Stomach (tissue), 4 donors: Measurements from ENCODE around the gene HEATR3.

Experiments
- CTCF ChIP-seq, 7 experiments: fragments of 450-650 bp in 4 of 7; fragments of 200-600 bp in 3 of 7; sonication (generic) in 3 of 7; IDR thresholded peaks; one replicate each; pipeline ENCODE4 v1.5.1; 2016 to 2019; ENCODE audit warnings: antibody characterized with exemption in 7 of 7, control low read depth in 2 of 7, mild to moderate bottlenecking in 1 of 7
- POLR2A ChIP-seq, 4 donors: fragments of 450-650 bp; IDR thresholded peaks; one replicate each; pipeline ENCODE4 v1.6.1; 2016; ENCODE audit warnings: antibody characterized with exemption in 4 of 4, control low read depth in 2 of 4, mild to moderate bottlenecking in 1 of 4, moderate library complexity in 1 of 4
- POLR2AphosphoS5 ChIP-seq, 3 donors: sonication (generic); formaldehyde crosslinking; IDR thresholded peaks; one replicate each; pipeline ENCODE4 v1.6.1; 2016; ENCODE audit warnings: antibody characterized with exemption in 3 of 3

GRCh38 chr16:50121721-50122445 is 56.1 kb downstream of the HEATR3 start:
- no peak for TF ChIP-seq CTCF (IDR thresholded peaks at IDR 0.05)
- TF ChIP-seq POLR2A (IDR thresholded peaks at IDR 0.05) = no peak
- no peak for TF ChIP-seq POLR2AphosphoS5 (IDR thresholded peaks at IDR 0.05)
